Lower lobe of right lung (tissue), 2 donors: ENCODE results near the gene SHANK1. TPM values are rescaled to one million over a fixed set of nuclear protein-coding genes. Genes with fewer than 3 reads are reported as not detected.

Experiments
- ATAC-seq, 2 donors: fragments of 200-7000 bp; cut with Tn5 transposase; one replicate each; pipeline ENCODE4 v1.9.1; 2020 to 2022; ENCODE audit warnings: mild to moderate bottlenecking in 2 of 2, moderate library complexity in 2 of 2
- DNase-seq: peaks from one replicate; pipeline ENCODE4 v3.0.0-alpha.2; 2020
- H3K27ac ChIP-seq: fragments of 200-600 bp; one replicate; pipeline ENCODE4 v1.8.0; 2022
- H3K27me3 ChIP-seq: fragments of 200-600 bp; one replicate; pipeline ENCODE4 v1.8.0; 2022; ENCODE audit warnings: low read depth
- H3K36me3 ChIP-seq: fragments of 200-600 bp; one replicate; pipeline ENCODE4 v1.8.0; 2022; ENCODE audit warnings: mild to moderate bottlenecking
- H3K4me1 ChIP-seq: fragments of 200-600 bp; one replicate; pipeline ENCODE4 v1.8.0; 2022
- H3K4me3 ChIP-seq: fragments of 200-600 bp; one replicate; pipeline ENCODE4 v1.8.0; 2022; ENCODE audit warnings: mild to moderate bottlenecking
- H3K9me3 ChIP-seq: fragments of 200-600 bp; one replicate; pipeline ENCODE4 v1.8.0; 2022
- CTCF ChIP-seq: fragments of 200-600 bp; IDR thresholded peaks from one replicate; pipeline ENCODE4 v1.8.0; 2022; ENCODE audit warnings: antibody characterized with exemption, mild to moderate bottlenecking
- intact Hi-C: fragments of 100-400 bp; cut with DNase I; formaldehyde crosslinking; loops from one replicate; pipeline ENCODE4 v1.11.0; 2022
- total RNA-seq: library from RNA; stranded (reverse); fragmentation: NEBNext Ultra II Directional; extraction: Animal tissue kit (Norgen Biotek cat#: 25700); gene quantifications from one replicate; pipeline ENCODE4 v1.2.1, GENCODE V29; 2021
- donor health status: DM: no; HTN: yes; CAD: no; lungs with severe emphysema.

SHANK1 gene
- total RNA-seq, 1 donor from 2014 or later = 0.71 TPM

GRCh38 chr19:50703915-50704796 is 15.4 kb downstream of the SHANK1 start:
- DNase-seq (no peak), ATAC-seq (no peak)
- Histone ChIP-seq H3K27ac (no peak overlapping the region), H3K36me3 (no peaks in the 10 kb centered on the region), H3K27me3 (peaks cover 43% of the 10 kb centered on the region), H3K4me1 (no peaks in the 10 kb centered on the region), H3K4me3 (no peak overlapping the region), H3K9me3 (no peaks in the 10 kb centered on the region)
- no peak for TF ChIP-seq CTCF
- intact Hi-C loops = no loop called here

GRCh38 chr19:50702871-50703829 is 16.5 kb downstream of the SHANK1 start:
- no peak for ATAC-seq
- H3K27me3 ChIP-seq = peaks cover 43% of the 10 kb centered on the region
- DNase-seq = no peak
- H3K4me1 ChIP-seq = no peaks in the 10 kb centered on the region
- H3K36me3 ChIP-seq = no peaks in the 10 kb centered on the region
- H3K27ac ChIP-seq = no peak overlapping the region
- H3K9me3 ChIP-seq = no peaks in the 10 kb centered on the region
- H3K4me3 ChIP-seq = no peak overlapping the region
- intact Hi-C loops = no loop called here
- no peak for TF ChIP-seq CTCF

GRCh38 chr19:50702158-50702870 is 17.3 kb downstream of the SHANK1 start:
- H3K27me3 ChIP-seq = peaks cover 43% of the 10 kb centered on the region
- no peaks in the 10 kb centered on the region for H3K4me1 ChIP-seq
- DNase-seq (no peak), ATAC-seq (no peak)
- TF ChIP-seq CTCF = no peak
- intact Hi-C loops = no loop called here
- H3K27ac ChIP-seq = no peak overlapping the region
- H3K36me3 ChIP-seq = no peaks in the 10 kb centered on the region
- no peaks in the 10 kb centered on the region for H3K9me3 ChIP-seq
- H3K4me3 ChIP-seq = no peak overlapping the region

GRCh38 chr19:50701367-50701985 is 18.1 kb downstream of the SHANK1 start:
- ATAC-seq (no peak), DNase-seq (no peak)
- TF ChIP-seq CTCF = no peak
- Histone ChIP-seq H3K9me3 (no peaks in the 10 kb centered on the region), H3K27ac (no peak overlapping the region), H3K4me3 (no peak overlapping the region), H3K27me3 (peaks cover 43% of the 10 kb centered on the region), H3K36me3 (no peaks in the 10 kb centered on the region), H3K4me1 (no peaks in the 10 kb centered on the region)
- intact Hi-C loops = no loop called here
